Peyer's patch (tissue), 4 donors: ENCODE measurements around the gene LTBP2. TPM values are rescaled to one million over a fixed set of nuclear protein-coding genes. Genes with fewer than 3 reads are reported as not detected.

Experiments
- DNase-seq, 3 donors: peaks; one replicate each; pipeline ENCODE4 v3.0.0-alpha.2; 2017 to 2019
- H3K27ac ChIP-seq, 4 donors: fragments of 200-600 bp; sonication (generic); one replicate each; pipeline ENCODE4 v1.5.1; 2016 to 2019
- H3K27me3 ChIP-seq, 2 donors: fragments of 200-600 bp; sonication (generic); one replicate each; pipeline ENCODE4 v1.5.1; 2019
- H3K36me3 ChIP-seq, 3 donors: fragments of 200-600 bp; sonication (generic); one replicate each; pipeline ENCODE4 v1.5.1; 2016 to 2019
- H3K4me1 ChIP-seq, 4 donors: fragments of 200-600 bp; sonication (generic); one replicate each; pipeline ENCODE4 v1.5.1; 2016 to 2019
- H3K4me3 ChIP-seq, 4 donors: fragments of 200-600 bp; sonication (generic); 1 replicate in 3 of 4; 2 replicates in 1 of 4; pipeline ENCODE4 v1.5.1; 2016 to 2019; ENCODE audit warnings: mild to moderate bottlenecking in 1 of 4
- H3K9me3 ChIP-seq, 4 donors: fragments of 200-600 bp; sonication (generic); one replicate each; pipeline ENCODE4 v1.5.1; 2016 to 2019; ENCODE audit warnings: mild to moderate bottlenecking in 1 of 4
- POLR2A ChIP-seq, 2 donors: fragments of 450-650 bp; IDR thresholded peaks; one replicate each; pipeline ENCODE4 v1.5.1; 2017; ENCODE audit warnings: antibody characterized with exemption in 2 of 2, mild to moderate bottlenecking in 2 of 2, moderate library complexity in 2 of 2
- total RNA-seq, 4 donors: library from RNA; depleted of rRNA; stranded (reverse); fragments of >200 nt; gene quantifications; one replicate each; pipeline ENCODE4 v1.1.0, GENCODE V29; 2016
- TF ChIP-seq, protein P1 (sequence below), 6 experiments: fragments of 450-650 bp in 4 of 6; fragments of 200-600 bp in 2 of 6; sonication (generic) in 1 of 6; IDR thresholded peaks; one replicate each; pipeline ENCODE4 v1.5.1; 2017 to 2019; ENCODE audit warnings: antibody characterized with exemption in 6 of 6, mild to moderate bottlenecking in 3 of 6, moderate library complexity in 1 of 6

LTBP2 gene
- total RNA-seq, 4 donors from 2014 or later, result 10.7 to 34.7 (median 16.0) TPM

GRCh38 chr14:74472601-74473000 is 139.4 kb downstream of the LTBP2 start:
- no peaks in the 10 kb centered on the region for H3K9me3 ChIP-seq
- H3K36me3 ChIP-seq, result peaks cover 0 to 19% (median 0%) of the 10 kb centered on the region in 3 donors
- no peaks in the 10 kb centered on the region for H3K4me1 ChIP-seq
- no peak overlapping the region for H3K27ac ChIP-seq
- TF ChIP-seq, protein P1, sequence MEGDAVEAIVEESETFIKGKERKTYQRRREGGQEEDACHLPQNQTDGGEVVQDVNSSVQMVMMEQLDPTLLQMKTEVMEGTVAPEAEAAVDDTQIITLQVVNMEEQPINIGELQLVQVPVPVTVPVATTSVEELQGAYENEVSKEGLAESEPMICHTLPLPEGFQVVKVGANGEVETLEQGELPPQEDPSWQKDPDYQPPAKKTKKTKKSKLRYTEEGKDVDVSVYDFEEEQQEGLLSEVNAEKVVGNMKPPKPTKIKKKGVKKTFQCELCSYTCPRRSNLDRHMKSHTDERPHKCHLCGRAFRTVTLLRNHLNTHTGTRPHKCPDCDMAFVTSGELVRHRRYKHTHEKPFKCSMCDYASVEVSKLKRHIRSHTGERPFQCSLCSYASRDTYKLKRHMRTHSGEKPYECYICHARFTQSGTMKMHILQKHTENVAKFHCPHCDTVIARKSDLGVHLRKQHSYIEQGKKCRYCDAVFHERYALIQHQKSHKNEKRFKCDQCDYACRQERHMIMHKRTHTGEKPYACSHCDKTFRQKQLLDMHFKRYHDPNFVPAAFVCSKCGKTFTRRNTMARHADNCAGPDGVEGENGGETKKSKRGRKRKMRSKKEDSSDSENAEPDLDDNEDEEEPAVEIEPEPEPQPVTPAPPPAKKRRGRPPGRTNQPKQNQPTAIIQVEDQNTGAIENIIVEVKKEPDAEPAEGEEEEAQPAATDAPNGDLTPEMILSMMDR (IDR thresholded peaks at IDR 0.05), result no peak
- no peak for TF ChIP-seq POLR2A (IDR thresholded peaks at IDR 0.05)
- H3K4me3 ChIP-seq, result no peak overlapping the region
- no peaks in the 10 kb centered on the region for H3K27me3 ChIP-seq
- no peak for DNase-seq

GRCh38 chr14:74469548-74470518 is 142.2 kb downstream of the LTBP2 start:
- Histone ChIP-seq H3K4me1 (no peaks in the 10 kb centered on the region), H3K4me3 (no peak overlapping the region), H3K9me3 (no peaks in the 10 kb centered on the region), H3K36me3 (peaks cover 0 to 15% (median 0%) of the 10 kb centered on the region in 3 donors), H3K27ac (no peak overlapping the region), H3K27me3 (no peaks in the 10 kb centered on the region)
- TF ChIP-seq, protein P1 (IDR thresholded peaks at IDR 0.05), result no peak
- TF ChIP-seq POLR2A (IDR thresholded peaks at IDR 0.05), result no peak
- DNase-seq, result no peak

GRCh38 chr14:74468513-74468912 is 143.5 kb downstream of the LTBP2 start:
- Histone ChIP-seq H3K4me1 (no peaks in the 10 kb centered on the region), H3K9me3 (no peaks in the 10 kb centered on the region), H3K27ac (no peak overlapping the region), H3K27me3 (no peaks in the 10 kb centered on the region), H3K4me3 (no peak overlapping the region), H3K36me3 (peaks cover 0 to 2% (median 0%) of the 10 kb centered on the region in 3 donors)
- DNase-seq, result no peak
- TF ChIP-seq, protein P1 (IDR thresholded peaks at IDR 0.05), result no peak
- no peak for TF ChIP-seq POLR2A (IDR thresholded peaks at IDR 0.05)

DNA sequence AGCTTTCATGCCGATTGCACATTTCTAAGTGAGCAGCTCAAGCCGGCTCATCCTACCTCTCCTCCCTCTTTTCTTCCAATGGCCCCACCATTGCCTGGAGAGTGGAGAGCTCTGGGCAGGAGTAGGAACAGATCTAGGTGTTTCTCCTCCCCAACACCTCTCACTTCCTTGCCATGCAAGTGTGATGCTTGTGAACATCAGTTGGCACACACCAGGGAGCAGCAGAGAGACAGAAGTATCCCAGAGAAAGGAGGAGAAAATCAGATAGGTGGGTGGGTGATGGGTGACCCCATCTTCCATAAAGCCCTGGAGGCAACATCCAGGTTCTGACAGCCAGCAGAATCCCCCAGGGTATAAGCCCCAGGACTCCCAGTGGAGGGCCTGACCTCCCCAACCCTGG is 146.7 kb downstream of the LTBP2 start:
- H3K27me3 ChIP-seq, result no peaks in the 10 kb centered on the region
- H3K27ac ChIP-seq, result no peak overlapping the region
- no peaks in the 10 kb centered on the region for H3K9me3 ChIP-seq
- no peaks in the 10 kb centered on the region for H3K36me3 ChIP-seq
- no peak for TF ChIP-seq POLR2A (IDR thresholded peaks at IDR 0.05)
- TF ChIP-seq, protein P1 (IDR thresholded peaks at IDR 0.05), result no peak
- no peaks in the 10 kb centered on the region for H3K4me1 ChIP-seq
- H3K4me3 ChIP-seq, result no peak overlapping the region
- DNase-seq, result no peak

DNA sequence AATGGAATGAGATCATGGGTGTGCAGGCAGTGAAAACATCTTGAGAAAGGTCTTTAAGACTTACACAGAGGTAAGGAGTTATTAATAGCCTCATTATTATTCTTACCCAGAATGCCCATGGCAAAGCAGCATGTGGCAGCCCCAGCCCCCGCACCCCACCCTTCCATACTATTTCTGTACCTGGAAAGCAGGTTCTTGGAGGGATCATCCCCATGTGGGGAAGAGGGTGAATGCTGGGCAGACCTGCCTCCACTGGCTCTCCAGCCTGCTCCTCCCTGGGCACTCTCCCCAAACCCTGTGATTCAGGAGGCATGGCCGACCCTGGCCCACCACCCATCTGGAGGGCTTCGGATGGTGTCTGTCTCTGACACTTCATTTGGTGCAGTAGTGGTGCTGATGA is 147.3 kb downstream of the LTBP2 start:
- H3K27ac ChIP-seq, result no peak overlapping the region
- TF ChIP-seq POLR2A (IDR thresholded peaks at IDR 0.05), result no peak
- no peaks in the 10 kb centered on the region for H3K9me3 ChIP-seq
- DNase-seq, result no peak
- H3K36me3 ChIP-seq, result no peaks in the 10 kb centered on the region
- no peak overlapping the region for H3K4me3 ChIP-seq
- no peaks in the 10 kb centered on the region for H3K4me1 ChIP-seq
- no peaks in the 10 kb centered on the region for H3K27me3 ChIP-seq

GRCh38 chr14:74463697-74464096 is 148.3 kb downstream of the LTBP2 start:
- H3K9me3 ChIP-seq, result no peaks in the 10 kb centered on the region

More at GRCh38 chr14:74463697-74464096, 148.3 kb downstream of the LTBP2 start:
- DNase-seq, result no peak
- H3K4me1 ChIP-seq, result no peaks in the 10 kb centered on the region
- no peak overlapping the region for H3K27ac ChIP-seq
- H3K27me3 ChIP-seq, result no peaks in the 10 kb centered on the region
- no peaks in the 10 kb centered on the region for H3K36me3 ChIP-seq
- H3K4me3 ChIP-seq, result no peak overlapping the region
- no peak for TF ChIP-seq POLR2A (IDR thresholded peaks at IDR 0.05)
- TF ChIP-seq, protein P1 (IDR thresholded peaks at IDR 0.05), result no peak
